HuH-7.5 (cell line): ENCODE measurements around the gene MRPL19.
"Not testable (repeated sequence)": the region's sequence is repeated elsewhere in the genome, so short reads cannot be mapped to it uniquely, and the experiment has no call there.

ENCODE experiments used
- DNase-seq: peaks from one replicate; pipeline ENCODE4 v3.0.0; 2011; ENCODE audit warnings: low spot score

MRPL19 gene

DNA sequence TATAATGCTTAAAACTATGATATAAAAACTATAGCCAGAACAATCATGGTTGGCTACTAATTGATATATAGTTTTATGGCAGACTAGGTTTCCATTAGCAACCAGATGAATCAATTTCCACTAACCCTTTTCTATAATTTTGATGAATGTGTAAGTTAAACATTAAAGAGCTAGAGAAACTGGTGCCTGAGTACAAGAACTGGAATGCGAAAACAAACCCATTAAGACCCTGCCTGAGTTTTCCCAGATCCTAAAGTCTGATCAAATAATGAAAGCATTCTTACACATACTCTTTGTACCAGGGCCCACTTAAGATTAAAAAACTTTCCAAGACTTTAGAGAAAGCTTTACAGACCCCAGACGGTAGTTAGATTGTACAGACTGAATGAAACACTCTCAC is 21.3 kb downstream of the MRPL19 start:
- DNase-seq: no peak

DNA sequence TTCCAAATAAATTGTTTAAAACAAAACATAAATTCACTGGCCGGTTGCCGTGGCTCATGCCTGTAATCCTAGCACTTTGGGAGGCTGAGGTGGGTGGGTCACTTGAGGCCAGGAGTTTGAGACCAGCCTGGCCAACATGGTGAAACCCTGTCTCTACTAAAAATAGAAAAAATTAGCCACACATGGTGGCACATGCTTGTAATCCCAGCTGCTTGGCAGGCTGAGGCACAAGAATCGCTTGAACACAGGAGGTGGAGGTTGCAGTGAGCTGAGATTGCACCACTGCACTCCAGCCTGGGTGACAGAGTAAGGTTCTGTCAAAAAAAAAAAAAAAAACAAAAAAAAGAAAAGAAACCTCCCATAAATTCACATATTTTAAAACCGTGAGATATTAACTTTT is 28.8 kb downstream of the MRPL19 start:
- not testable (repeated sequence) for DNase-seq

DNA sequence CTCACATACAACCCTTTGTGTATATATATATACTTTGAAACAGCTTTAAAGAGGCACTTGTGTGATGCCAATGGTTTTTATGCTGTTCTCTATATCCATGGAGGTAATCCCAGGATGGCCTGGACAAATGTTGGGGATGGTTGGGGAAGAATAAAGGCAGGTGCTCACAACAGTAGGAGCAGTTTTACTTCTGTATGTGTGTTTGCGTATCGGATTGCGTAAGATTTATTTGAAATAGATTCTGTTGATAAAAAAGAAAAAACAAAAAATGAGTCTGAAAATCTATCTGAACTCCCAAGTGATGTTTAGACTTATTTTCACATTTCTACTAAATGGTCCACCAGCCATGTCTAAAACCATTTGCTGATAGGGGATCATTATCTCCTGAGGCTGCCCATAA is 29.3 kb downstream of the MRPL19 start:
- no peak for DNase-seq

GRCh38 chr2:75676464-75676863 is 29.9 kb downstream of the MRPL19 start:
- DNase-seq: no peak

DNA sequence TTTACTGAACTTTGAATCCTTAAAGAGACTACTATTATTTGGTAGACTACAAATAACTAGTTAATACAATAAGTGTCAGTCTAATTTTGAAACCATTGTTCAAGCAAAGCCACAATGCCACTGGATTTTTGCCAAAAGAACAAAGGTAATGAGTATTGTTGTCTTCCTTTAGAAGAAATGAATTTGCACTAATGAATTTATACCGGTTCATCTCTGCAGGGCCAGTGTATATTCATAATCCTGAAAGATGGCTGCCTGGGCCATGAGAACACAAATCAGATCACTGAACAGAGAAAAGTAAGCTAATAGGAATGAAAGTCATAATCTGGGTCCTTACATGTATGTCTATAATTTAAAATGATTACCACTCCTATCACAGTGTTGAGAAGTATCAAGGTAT is 33.0 kb downstream of the MRPL19 start:
- no peak for DNase-seq

- no peak for DNase-seq
Observed at GRCh38 chr2:75680402-75680801, 33.8 kb downstream of the MRPL19 start.

DNA sequence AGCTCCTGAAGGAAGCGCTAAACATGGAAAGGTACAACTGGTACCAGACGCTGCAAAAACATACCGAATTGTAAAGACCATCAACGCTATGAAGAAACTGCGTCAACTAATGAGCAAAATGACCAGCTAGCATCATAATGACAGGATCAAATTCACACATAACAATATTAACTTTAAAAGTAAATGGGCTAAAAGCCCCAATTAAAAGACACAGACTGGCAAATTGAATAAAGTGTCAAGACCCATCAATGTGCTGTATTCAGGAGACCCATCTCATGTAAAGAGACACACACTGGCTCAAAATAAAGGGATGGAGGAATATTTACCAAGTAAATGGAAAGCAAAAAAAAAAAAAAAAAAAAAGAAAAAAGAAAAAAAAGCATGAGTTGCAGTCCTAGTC is 36.8 kb downstream of the MRPL19 start:
- not testable (repeated sequence) for DNase-seq

DNA sequence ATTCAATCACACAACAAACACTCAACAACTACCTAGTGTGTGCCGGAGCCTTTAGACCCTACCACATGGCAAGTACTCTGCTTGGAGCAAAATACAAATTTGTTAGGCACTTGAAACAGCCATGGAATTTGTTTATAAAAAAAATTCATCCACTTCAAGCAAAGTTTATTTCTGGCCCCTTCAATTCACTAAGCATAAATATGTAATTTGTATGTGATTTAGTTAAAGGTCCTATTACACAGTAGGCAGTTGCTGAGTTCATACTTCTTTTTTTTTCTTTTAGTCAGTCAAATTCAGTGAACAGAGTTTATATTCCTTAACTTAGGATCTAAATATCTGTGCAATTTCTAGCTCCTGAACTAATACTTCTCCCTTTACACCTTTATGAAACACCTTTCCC is 41.6 kb downstream of the MRPL19 start:
- no peak for DNase-seq

GRCh38 chr2:75698918-75699317 is 52.3 kb downstream of the MRPL19 start:
- DNase-seq: no peak

DNA sequence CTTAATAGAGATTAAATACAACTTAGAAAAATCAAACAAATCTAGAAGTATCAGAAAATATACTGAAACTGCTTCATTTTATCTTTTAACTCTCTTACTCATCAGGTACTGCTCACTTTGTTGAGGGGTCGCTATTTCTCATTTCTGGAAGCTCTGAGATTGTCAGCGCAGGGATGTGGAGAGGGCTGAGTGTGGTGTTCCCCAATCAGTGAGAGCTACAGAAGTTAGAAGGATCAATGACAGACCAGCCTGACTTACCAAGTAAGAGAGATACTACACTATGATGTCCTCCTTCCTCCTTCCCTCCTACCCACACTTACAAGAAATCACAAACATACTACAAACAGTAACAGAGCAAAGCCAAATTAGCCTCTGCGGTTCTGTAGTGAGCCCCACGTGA is 56.0 kb downstream of the MRPL19 start:
- DNase-seq: no peak

GRCh38 chr2:75703589-75704287 is 57.2 kb downstream of the MRPL19 start:
- DNase-seq: no peak

GRCh38 chr2:75705921-75706320 is 59.3 kb downstream of the MRPL19 start:
- no peak for DNase-seq

DNA sequence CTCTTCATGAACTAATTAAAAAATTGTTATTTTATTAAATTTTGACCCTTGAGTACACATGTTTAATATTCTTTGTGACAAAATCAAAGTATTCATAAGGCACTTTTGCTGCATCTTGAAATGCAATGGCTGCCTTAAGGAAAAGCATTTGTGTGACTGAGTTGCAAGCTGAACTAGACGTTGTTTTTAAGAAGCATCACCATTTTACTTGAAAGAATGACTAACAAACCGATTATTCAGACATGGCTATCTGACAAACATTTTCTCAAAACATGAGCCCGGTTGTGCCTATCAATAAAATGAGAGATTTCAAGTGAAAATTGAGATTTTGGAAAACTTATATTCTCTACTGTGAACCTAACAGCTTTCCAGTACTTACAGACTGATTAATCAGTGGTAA is 61.3 kb downstream of the MRPL19 start:
- no peak for DNase-seq

GRCh38 chr2:75709297-75709696 is 62.7 kb downstream of the MRPL19 start:
- DNase-seq: no peak

DNA sequence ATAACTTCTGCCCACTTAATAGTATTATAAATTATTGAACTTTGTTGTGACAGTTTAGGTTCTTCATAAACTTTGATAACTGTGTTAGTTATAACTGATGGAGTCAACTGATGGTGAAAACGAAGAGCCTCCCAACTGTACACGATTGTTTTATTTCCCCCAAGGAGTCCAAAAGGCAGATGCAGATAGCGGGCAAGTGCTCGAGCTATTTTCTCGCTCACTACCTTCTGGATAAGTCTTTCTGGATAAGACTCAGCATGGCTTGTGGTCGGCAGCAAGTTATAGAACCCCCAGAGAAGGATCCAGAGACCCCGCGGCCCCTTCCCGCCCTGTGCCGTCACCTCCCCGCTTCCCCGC is 63.6 kb downstream of the MRPL19 start:
- peak; percentile 11 for DNase-seq

GRCh38 chr2:75710577-75711253 is 64.1 kb downstream of the MRPL19 start, which contains the start of gene GCFC2:
Gene GCFC2 (minus strand): TSS chr2:75710915. CDS start chr2:75710855, 60 bp downstream.
- DNase-seq: peak; percentile 89

DNA sequence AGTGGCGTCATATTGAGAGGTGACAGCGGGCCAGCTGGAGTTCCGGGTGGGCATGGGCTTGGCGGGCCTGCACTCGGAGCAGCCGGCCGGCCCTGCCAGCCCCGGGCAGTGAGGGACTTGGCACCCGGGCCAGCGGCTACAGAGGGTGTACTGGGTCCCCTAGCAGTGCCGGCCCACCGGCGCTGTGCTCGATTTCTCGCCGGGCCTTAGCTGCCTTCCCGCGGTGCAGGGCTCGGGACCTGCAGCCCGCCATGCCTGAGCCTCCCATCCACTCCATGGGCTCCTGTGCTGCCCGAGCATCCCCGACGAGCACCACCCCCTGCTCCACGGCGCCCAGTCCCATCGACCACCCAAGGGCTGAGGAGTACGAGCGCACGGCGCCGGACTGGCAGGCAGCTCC is 65.0 kb downstream of the MRPL19 start:
- not testable (repeated sequence) for DNase-seq

DNA sequence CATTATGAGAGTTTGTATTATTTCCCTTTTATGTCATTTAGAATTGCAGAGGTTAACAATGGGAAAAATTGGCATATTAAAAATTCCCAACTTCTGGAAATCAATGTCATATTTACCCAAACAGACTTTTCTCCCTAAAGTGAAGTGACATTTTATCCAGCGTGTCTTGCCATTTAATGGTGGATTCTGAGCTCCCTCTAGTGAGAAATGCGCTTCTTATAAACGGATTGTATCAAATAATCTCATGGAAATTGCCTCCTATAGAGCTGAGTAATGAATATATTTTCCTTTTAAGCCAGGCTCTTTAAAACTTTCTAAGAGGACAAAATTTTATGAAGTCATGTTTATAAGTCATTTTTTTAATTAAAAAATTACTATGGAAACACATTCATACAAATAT is 69.8 kb downstream of the MRPL19 start:
- DNase-seq: no peak

GRCh38 chr2:75719616-75720015 is 73.0 kb downstream of the MRPL19 start:
- DNase-seq: no peak

DNA sequence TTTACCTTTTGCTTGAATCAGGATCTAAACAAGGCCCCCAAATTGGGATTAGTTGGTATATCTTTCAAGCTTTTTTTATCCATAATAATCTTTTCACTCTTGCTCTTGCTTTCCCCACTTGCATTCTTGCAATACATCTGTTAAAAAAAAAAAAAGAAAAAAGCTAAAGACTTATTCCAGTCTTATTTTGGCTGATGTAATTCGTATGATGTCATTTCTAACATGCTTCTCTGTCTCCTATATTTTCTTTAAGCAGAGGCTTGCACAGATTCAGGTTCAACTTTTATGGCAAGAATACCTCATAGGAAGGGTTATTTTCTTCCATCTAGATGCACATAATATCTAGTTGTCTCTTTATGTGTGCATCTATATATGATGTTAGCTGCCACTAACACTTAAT is 73.9 kb downstream of the MRPL19 start:
- DNase-seq: no peak

- DNase-seq: no peak
Observed at GRCh38 chr2:75722687-75723086, 76.1 kb downstream of the MRPL19 start.

DNA sequence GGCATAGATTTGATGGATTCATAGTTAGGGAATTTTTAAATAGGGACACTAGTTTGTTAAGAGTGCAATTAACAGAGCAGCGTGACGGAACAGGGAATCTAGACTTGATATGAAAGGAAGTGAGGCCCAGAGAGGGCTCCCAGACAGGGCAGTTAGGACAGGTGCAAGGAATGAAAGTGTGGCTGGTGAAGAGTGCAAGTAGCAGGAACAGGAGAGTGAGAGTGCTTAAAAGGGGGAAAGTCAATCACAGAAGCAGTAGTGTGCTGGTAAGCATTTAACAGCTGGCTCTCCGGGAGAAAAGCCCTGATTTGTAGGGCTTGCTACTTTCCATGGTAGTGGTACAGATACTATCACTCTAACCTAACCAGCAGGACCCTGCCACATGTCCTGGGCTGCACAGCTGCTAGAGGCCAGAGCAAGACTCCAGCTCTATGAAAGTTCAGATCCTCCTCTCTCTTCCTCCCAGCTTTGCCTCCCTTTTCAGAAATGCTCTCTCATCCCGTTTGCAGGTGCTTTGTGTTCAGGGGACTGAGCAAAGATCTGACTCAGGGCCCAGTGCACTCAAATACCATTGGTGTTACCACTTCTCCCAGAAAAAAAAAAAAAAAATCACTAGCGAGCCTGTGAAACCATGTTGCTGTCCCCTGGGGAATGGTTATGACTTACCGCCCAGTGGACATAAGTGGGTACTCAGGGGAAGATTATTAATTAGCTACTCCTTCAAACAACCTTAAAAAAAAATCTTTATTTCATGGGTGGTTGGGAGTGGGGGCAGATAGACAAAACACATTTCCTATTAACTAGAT is 82.2 kb downstream of the MRPL19 start:
- DNase-seq: no peak

GRCh38 chr2:75729861-75730260 is 83.3 kb downstream of the MRPL19 start:
- no peak for DNase-seq
